NCI-H2107 (cell line): ENCODE results near the gene GNGT1.
"Not testable (repeated sequence)": the region's sequence is repeated elsewhere in the genome, so short reads cannot be mapped to it uniquely, and the experiment has no call there.

ENCODE experiments used
- DNase-seq: peaks from one replicate; lab custom pipeline; 2025; lab: John Stamatoyannopoulos, UW

The GNGT1 gene

GRCh38 chr7:93910076-93910994, 4.0 kb downstream of the GNGT1 start:
- no peak for DNase-seq

- DNase-seq = not testable (repeated sequence)
Measured at GRCh38 chr7:93911242-93911641, 4.9 kb downstream of the GNGT1 start.

- DNase-seq = not testable (repeated sequence)
Measured at GRCh38 chr7:93911661-93912060, 5.3 kb downstream of the GNGT1 start.

GRCh38 chr7:93913197-93913596, 6.8 kb downstream of the GNGT1 start:
- DNase-seq = no peak

GRCh38 chr7:93914581-93915066, 8.3 kb downstream of the GNGT1 start:
- no peak for DNase-seq

GRCh38 chr7:93915206-93915842, 9.0 kb downstream of the GNGT1 start:
- not testable (repeated sequence) for DNase-seq

- not testable (repeated sequence) for DNase-seq
Measured at GRCh38 chr7:93915888-93916287, 9.5 kb downstream of the GNGT1 start.

- DNase-seq = not testable (repeated sequence)
Measured at GRCh38 chr7:93916315-93916714, 9.9 kb downstream of the GNGT1 start.

GRCh38 chr7:93920496-93921182, 14.3 kb downstream of the GNGT1 start:
- no peak for DNase-seq

GRCh38 chr7:93921186-93921585, 14.8 kb downstream of the GNGT1 start:
- no peak for DNase-seq

- DNase-seq = no peak
Measured at GRCh38 chr7:93921607-93922566, 15.5 kb downstream of the GNGT1 start, which contains the start of gene GNG11. GNG11 (plus strand) TSS chr7:93921735; CDS start chr7:93922138, 403 bp downstream.

- DNase-seq = no peak
Measured at GRCh38 chr7:93923296-93923695, 16.9 kb downstream of the GNGT1 start.

GRCh38 chr7:93923942-93924341, 17.6 kb downstream of the GNGT1 start:
- DNase-seq = no peak

- no peak for DNase-seq
Measured at GRCh38 chr7:93926800-93927199, 20.4 kb downstream of the GNGT1 start.

GRCh38 chr7:93927585-93927984, 21.2 kb downstream of the GNGT1 start:
- no peak for DNase-seq

- DNase-seq = no peak
Measured at GRCh38 chr7:93931655-93932054, 25.3 kb downstream of the GNGT1 start.

- no peak for DNase-seq
Measured at GRCh38 chr7:93933156-93933555, 26.8 kb downstream of the GNGT1 start.

- DNase-seq = no peak
Measured at GRCh38 chr7:93935102-93935501, 28.7 kb downstream of the GNGT1 start.

GRCh38 chr7:93937818-93938217, 31.5 kb downstream of the GNGT1 start:
- no peak for DNase-seq

- no peak for DNase-seq
Measured at GRCh38 chr7:93938293-93938692, 31.9 kb downstream of the GNGT1 start.

- no peak for DNase-seq
Measured at GRCh38 chr7:93941945-93942344, 35.6 kb downstream of the GNGT1 start.
